K562 (cell line): ENCODE data around the gene ESPN. TPM values are rescaled to one million over a fixed set of nuclear protein-coding genes. Genes with fewer than 3 reads are reported as not detected.

Experiments used
- BACH1 ChIP-seq: fragments of 200-800 bp; sonication (Bioruptor generic); IDR thresholded peaks from 2 replicates; pipeline ENCODE4 v1.6.1; 2016; ENCODE audit warnings: missing genetic modification characterization, missing compliant biosample characterization
- BHLHE40 ChIP-seq: IDR thresholded peaks from 2 replicates; pipeline ENCODE4 v1.6.1; 2011; ENCODE audit warnings: low read length, improper control_type of control experiment
- BRF1 ChIP-seq: IDR thresholded peaks from 3 replicates; pipeline ENCODE4 v1.6.1; 2011; ENCODE audit warnings: borderline replicate concordance, mild to moderate bottlenecking; ENCODE audit not compliant: insufficient read length; ENCODE audit errors: extremely low read depth
- BRF2 ChIP-seq: IDR thresholded peaks from 3 replicates; pipeline ENCODE4 v1.6.1; 2011; ENCODE audit warnings: borderline replicate concordance, mild to moderate bottlenecking; ENCODE audit not compliant: insufficient read length, insufficient read depth
- CHD1 ChIP-seq: fragments of 200-600 bp; sonication (generic); IDR thresholded peaks from one replicate; pipeline ENCODE4 v1.6.1; 2012; ENCODE audit warnings: mild to moderate bottlenecking, moderate library complexity, low read length, inconsistent platforms
- CTCF ChIP-seq, 3 experiments: IDR thresholded peaks in 2 of 3; conservative IDR thresholded peaks in 1 of 3; 2 replicates each; pipeline ENCODE4 v1.5.1; 2011 to 2012; ENCODE audit warnings: low read length in 3 of 3, mild to moderate bottlenecking in 3 of 3, control low read depth in 2 of 3, improper control_type of control experiment in 1 of 3, inconsistent platforms in 1 of 3, low read depth in 1 of 3, mixed read lengths in 1 of 3, moderate library complexity in 1 of 3; ENCODE audit not compliant: insufficient read depth in 2 of 3
- E2F1 ChIP-seq: sonication (generic); formaldehyde crosslinking; IDR thresholded peaks from 2 replicates; pipeline ENCODE4 v1.8.1; 2023; ENCODE audit warnings: mild to moderate bottlenecking, missing genetic modification reagents, moderate library complexity
- FOXK2 ChIP-seq, 2 experiments: fragments of 450-650 bp; IDR thresholded peaks in 1 of 2; conservative IDR thresholded peaks in 1 of 2; 2 replicates each; pipeline ENCODE4 v1.6.1; 2016; ENCODE audit warnings: low read depth in 2 of 2, mild to moderate bottlenecking in 1 of 2
- HDAC2 ChIP-seq: fragments of 450-650 bp; IDR thresholded peaks from 2 replicates; pipeline ENCODE4 v1.6.1; 2016; ENCODE audit warnings: mild to moderate bottlenecking
- HIVEP1 ChIP-seq: fragments of 250-450 bp; sonication (Bioruptor Pico); IDR thresholded peaks from 2 replicates; pipeline ENCODE4 v1.4.0; 2020; ENCODE audit warnings: mild to moderate bottlenecking
- HLTF ChIP-seq: fragments of 450-650 bp; IDR thresholded peaks from 2 replicates; pipeline ENCODE4 v1.6.1; 2016
- HNRNPLL ChIP-seq: fragments of 200-400 bp; formaldehyde crosslinking; IDR thresholded peaks from 2 replicates; pipeline ENCODE4 v1.6.1; 2017; ENCODE audit warnings: low read length, low read depth, mild to moderate bottlenecking; ENCODE audit not compliant: poor library complexity, severe bottlenecking
- MBD2 ChIP-seq: sonication (generic); IDR thresholded peaks from 2 replicates; pipeline ENCODE4 v1.6.1; 2016; ENCODE audit warnings: low read depth, borderline replicate concordance
- MXD1 ChIP-seq: fragments of 250-450 bp; sonication (Bioruptor Pico); IDR thresholded peaks from 2 replicates; pipeline ENCODE4 v1.8.0; 2021; ENCODE audit warnings: borderline replicate concordance, mild to moderate bottlenecking, moderate library complexity; ENCODE audit not compliant: poor library complexity, severe bottlenecking
- NFATC3 ChIP-seq: fragments of 450-650 bp; IDR thresholded peaks from 2 replicates; pipeline ENCODE4 v1.6.1; 2017; ENCODE audit warnings: mild to moderate bottlenecking
- POLR2B ChIP-seq: fragments of 450-650 bp; IDR thresholded peaks from 2 replicates; pipeline ENCODE4 v1.6.1; 2018; ENCODE audit warnings: low read depth; ENCODE audit not compliant: partially characterized antibody
- POLR3A ChIP-seq: IDR thresholded peaks from 2 replicates; pipeline ENCODE4 v1.6.1; 2011; ENCODE audit warnings: borderline replicate concordance, mild to moderate bottlenecking, moderate library complexity; ENCODE audit not compliant: insufficient read length, insufficient read depth; ENCODE audit errors: extremely low read depth
- PPARD ChIP-seq: fragments of 250-450 bp; sonication (Bioruptor Pico); IDR thresholded peaks from 2 replicates; pipeline ENCODE4 v1.8.0; 2022; ENCODE audit warnings: inconsistent platforms, mild to moderate bottlenecking, moderate library complexity
- SMARCC2 ChIP-seq: fragments of 450-650 bp; IDR thresholded peaks from 2 replicates; pipeline ENCODE4 v1.6.1; 2017; ENCODE audit warnings: antibody characterized with exemption, moderate library complexity, mild to moderate bottlenecking, low read depth
- SPI1 ChIP-seq: IDR thresholded peaks from 2 replicates; pipeline ENCODE4 v1.6.1; 2011; ENCODE audit warnings: low read depth, low read length, control low read depth, borderline replicate concordance
- YY1 ChIP-seq, 3 experiments: IDR thresholded peaks; 2 replicates each; pipeline ENCODE4 v1.6.1; 2011; ENCODE audit warnings: low read length in 2 of 3, mild to moderate bottlenecking in 2 of 3, moderate library complexity in 2 of 3, borderline replicate concordance in 1 of 3, control low read depth in 1 of 3, low read depth in 1 of 3; ENCODE audit not compliant: insufficient read depth in 3 of 3, insufficient replicate concordance in 2 of 3, control insufficient read depth in 1 of 3, insufficient read length in 1 of 3; ENCODE audit errors: extremely low read depth in 1 of 3
- ZBTB8A ChIP-seq: fragments of 450-650 bp; IDR thresholded peaks from 2 replicates; pipeline ENCODE4 v1.6.1; 2018; ENCODE audit warnings: mild to moderate bottlenecking, moderate library complexity; ENCODE audit not compliant: partially characterized antibody
- ZC3H4 ChIP-seq: sonication (generic); formaldehyde crosslinking; IDR thresholded peaks from 2 replicates; pipeline ENCODE4 v1.9.0; 2021; ENCODE audit warnings: missing genetic modification reagents, borderline replicate concordance
- ZNF253 ChIP-seq: fragments of 250-450 bp; sonication (Bioruptor Pico); conservative IDR thresholded peaks from 2 replicates; pipeline ENCODE4 v1.6.1; 2021; ENCODE audit warnings: mild to moderate bottlenecking
- polyA plus RNA-seq, 8 experiments: library from polyadenylated mRNA; depleted of rRNA in 4 of 8; stranded (reverse) in 5 of 8; unstranded in 3 of 8; fragments of >200 nt; fragmentation: Nextera tagmentation in 2 of 8; fragmentation: Illumina TruSeq in 1 of 8; extraction: Ambion mirVana in 2 of 8; extraction: Trizol in 1 of 8; gene quantifications; 2 replicates each; pipeline versions ENCODE4 v1.2.1 to v1.2.3, GENCODE V29; 2011 to 2014; ENCODE audit warnings: inconsistent platforms in 1 of 8, missing spikeins in 1 of 8
- total RNA-seq, 7 experiments: library from RNA; depleted of rRNA in 6 of 7; stranded (reverse); fragments of >200 nt in 6 of 7; fragmentation: Illumina TruSeq in 2 of 7; extraction: Trizol in 2 of 7; gene quantifications; 2 replicates each; pipeline versions ENCODE4 v1.2.1 to v1.2.3, GENCODE V29; 2011 to 2021; ENCODE audit warnings: low replicate concordance in 1 of 7

ESPN gene
- total and polyA plus RNA-seq, 9 of the 15 experiments (the other 6 are each of a cell fraction or from before 2014, with no cell fraction given), result 0.07 to 1.2 (median 0.45) TPM; not detected in 3

GRCh38 chr1:6486433-6487011, 61.9 kb downstream of the ESPN start (continued):
- TF ChIP-seq E2F1 (CRISPR knock-in tag) (no peak), YY1 (IDR thresholded peaks at IDR 0.05; ENCODE audit: borderline replicate concordance in 1 of 3, control insufficient read depth in 1 of 3, extremely low read depth in 1 of 3, insufficient read depth in 3 of 3, insufficient read length in 1 of 3, insufficient replicate concordance in 2 of 3, low read depth in 1 of 3, low read length in 2 of 3) (peak in 2 of 3 experiments; percentile 20 to 57), NFATC3 (no peak), SMARCC2 (no peak), HLTF (0 out of 2 replicates have a peak, but pooled peaks have one; percentile 49), HIVEP1 (CRISPR knock-in tag) (0 out of 2 replicates have a peak, but pooled peaks have one; percentile 18), POLR3A (no peak), HNRNPLL (no peak), CHD1 (no peak), SPI1 (no peak), HDAC2 (no peak), CTCF (IDR thresholded peaks at IDR 0.05 in 2 of 3, conservative IDR thresholded peaks at IDR 0.05 in 1 of 3; ENCODE audit: insufficient read depth in 2 of 3, low read depth in 1 of 3, low read length in 3 of 3) (peak; percentile 95 to 99 (median 96)), BRF2 (no peak), BACH1 (tag) (no peak), ZBTB8A (no peak), FOXK2 (conservative IDR thresholded peaks at IDR 0.05 in 1 of 2, IDR thresholded peaks at IDR 0.05 in 1 of 2; ENCODE audit: low read depth in 2 of 2) (no peak), ZNF253 (CRISPR knock-in tag) (no peak), ZC3H4 (CRISPR knock-in tag) (no peak), POLR2B (no peak), PPARD (CRISPR knock-in tag) (no peak), MXD1 (CRISPR knock-in tag) (no peak), BRF1 (no peak), MBD2 (no peak), BHLHE40 (no peak)
